ENCODE measurements around the gene ZNF541. TPM values are rescaled to one million over a fixed set of nuclear protein-coding genes. Genes with fewer than 3 reads are reported as not detected.

The ZNF541 gene
- polyA plus RNA-seq, 3 donors, result not detected

DNA sequence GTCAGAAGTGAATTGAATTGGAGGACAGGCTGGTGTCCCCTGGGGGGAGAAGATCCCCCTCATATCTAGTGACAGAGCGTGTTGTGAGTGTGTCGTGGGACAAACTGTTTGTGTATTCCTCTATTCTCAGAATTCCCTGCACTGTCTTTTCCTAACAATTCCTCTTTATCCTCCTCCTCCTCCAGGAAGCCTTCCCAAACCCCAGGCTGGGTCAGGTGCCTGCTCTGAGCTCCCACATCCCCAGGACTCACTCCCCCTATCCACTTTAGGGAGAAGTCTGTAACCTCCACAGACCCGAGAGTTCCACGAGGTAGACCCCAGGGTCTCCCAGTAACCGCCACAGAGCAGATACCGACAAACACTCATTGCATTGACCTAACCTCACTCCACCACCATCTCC lies 20.9 kb upstream of the ZNF541 start:
- Histone ChIP-seq H3K27me3 (ENCODE audit: control insufficient read depth in 2 of 2, insufficient read depth in 2 of 2, low read length in 2 of 2) (peaks cover 0 to 3% of the 10 kb centered on the region in 2 donors), H3K4me3 (replicated peaks in 1 of 3; ENCODE audit: low read depth in 2 of 3, low read length in 3 of 3) (no peak overlapping the region), H3K79me2 (ENCODE audit: insufficient read depth, low read length) (no peaks in the 10 kb centered on the region), H3K27ac (ENCODE audit: low read depth in 1 of 2, low read length in 2 of 2) (no peak overlapping the region), H2AFZ (ENCODE audit: insufficient read depth, low read depth, low read length, poor library complexity, severe bottlenecking) (no peak overlapping the region), H3K9ac (ENCODE audit: insufficient read depth, low read length, poor library complexity, severe bottlenecking) (no peak overlapping the region), H3K4me2 (replicated peaks; ENCODE audit: extremely low read depth, low read length, poor library complexity, severe bottlenecking) (no peak overlapping the region), H4K20me1 (ENCODE audit: insufficient read depth, low read length) (no peaks in the 10 kb centered on the region), H3K9me3 (replicated peaks in 1 of 2; ENCODE audit: control insufficient read depth in 1 of 2, insufficient read depth in 1 of 2, low read length in 2 of 2) (no peaks in the 10 kb centered on the region), H3K4me1 (ENCODE audit: control insufficient read depth in 1 of 2, insufficient read depth in 2 of 2, low read length in 2 of 2) (peaks cover 30 to 31% of the 10 kb centered on the region in 2 donors), H3K36me3 (replicated peaks in 1 of 2; ENCODE audit: control insufficient read depth in 1 of 2, insufficient read depth in 2 of 2, low read length in 2 of 2) (no peaks in the 10 kb centered on the region)
- peak overlapping the region in 1 of 2 donors; percentile 35 for H3K4me3 Mint-ChIP-seq
- TF ChIP-seq, protein P1, sequence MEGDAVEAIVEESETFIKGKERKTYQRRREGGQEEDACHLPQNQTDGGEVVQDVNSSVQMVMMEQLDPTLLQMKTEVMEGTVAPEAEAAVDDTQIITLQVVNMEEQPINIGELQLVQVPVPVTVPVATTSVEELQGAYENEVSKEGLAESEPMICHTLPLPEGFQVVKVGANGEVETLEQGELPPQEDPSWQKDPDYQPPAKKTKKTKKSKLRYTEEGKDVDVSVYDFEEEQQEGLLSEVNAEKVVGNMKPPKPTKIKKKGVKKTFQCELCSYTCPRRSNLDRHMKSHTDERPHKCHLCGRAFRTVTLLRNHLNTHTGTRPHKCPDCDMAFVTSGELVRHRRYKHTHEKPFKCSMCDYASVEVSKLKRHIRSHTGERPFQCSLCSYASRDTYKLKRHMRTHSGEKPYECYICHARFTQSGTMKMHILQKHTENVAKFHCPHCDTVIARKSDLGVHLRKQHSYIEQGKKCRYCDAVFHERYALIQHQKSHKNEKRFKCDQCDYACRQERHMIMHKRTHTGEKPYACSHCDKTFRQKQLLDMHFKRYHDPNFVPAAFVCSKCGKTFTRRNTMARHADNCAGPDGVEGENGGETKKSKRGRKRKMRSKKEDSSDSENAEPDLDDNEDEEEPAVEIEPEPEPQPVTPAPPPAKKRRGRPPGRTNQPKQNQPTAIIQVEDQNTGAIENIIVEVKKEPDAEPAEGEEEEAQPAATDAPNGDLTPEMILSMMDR (IDR thresholded peaks at IDR 0.05), result no peak
- H3K4me1 Mint-ChIP-seq, result peaks cover 27% of the 10 kb centered on the region
- H3K36me3 Mint-ChIP-seq, result no peaks in the 10 kb centered on the region
- DNase-seq, result no peak
- no peak overlapping the region for H3K27ac Mint-ChIP-seq
- H3K27me3 Mint-ChIP-seq (ENCODE audit: low read depth in 3 of 3), result peaks cover 11 to 22% (median 15%) of the 10 kb centered on the region in 3 donors
- intact Hi-C loops (cut with micrococcal nuclease), result loop anchor here in 1 of 2 donors (10.0 kb wide), 1 partner anchor 319 kb away; the partner anchor contains the start of gene INAFM1
- peaks cover 0 to 8% (median 0%) of the 10 kb centered on the region in 7 donors for H3K9me3 Mint-ChIP-seq
- 90% methylated on average over 4 of the region's 6 CpGs for WGBS (ENCODE audit: insufficient coverage)

GRCh38 chr19:47589824-47590223 lies 16.9 kb upstream of the ZNF541 start:
- H3K27me3 ChIP-seq (ENCODE audit: control insufficient read depth in 2 of 2, insufficient read depth in 2 of 2, low read length in 2 of 2), result peaks cover 0 to 6% of the 10 kb centered on the region in 2 donors
- no peaks in the 10 kb centered on the region for H3K36me3 ChIP-seq (replicated peaks in 1 of 2; ENCODE audit: control insufficient read depth in 1 of 2, insufficient read depth in 2 of 2, low read length in 2 of 2)
- no peaks in the 10 kb centered on the region for H3K79me2 ChIP-seq (ENCODE audit: insufficient read depth, low read length)
- H3K4me3 Mint-ChIP-seq, result no peak overlapping the region
- TF ChIP-seq, protein P1 (IDR thresholded peaks at IDR 0.05), result no peak
- H3K9me3 Mint-ChIP-seq, result peaks cover 10 to 30% (median 22%) of the 10 kb centered on the region in 7 donors
- H3K27me3 Mint-ChIP-seq (ENCODE audit: low read depth in 3 of 3), result peaks cover 15 to 24% (median 15%) of the 10 kb centered on the region in 3 donors
- DNase-seq, result no peak
- H3K9me3 ChIP-seq (replicated peaks in 1 of 2; ENCODE audit: control insufficient read depth in 1 of 2, insufficient read depth in 1 of 2, low read length in 2 of 2), result peaks cover 10 to 30% of the 10 kb centered on the region in 2 donors
- H3K36me3 Mint-ChIP-seq, result peaks cover 0 to 3% of the 10 kb centered on the region in 2 donors
- H2AFZ ChIP-seq (ENCODE audit: insufficient read depth, low read depth, low read length, poor library complexity, severe bottlenecking), result no peak overlapping the region
- no peak overlapping the region for H3K4me2 ChIP-seq (replicated peaks; ENCODE audit: extremely low read depth, low read length, poor library complexity, severe bottlenecking)
- H3K27ac ChIP-seq (ENCODE audit: low read depth in 1 of 2, low read length in 2 of 2), result no peak overlapping the region
- H3K27ac Mint-ChIP-seq, result peak overlapping the region in 2 of 7 donors; percentile 3 to 15
- no peaks in the 10 kb centered on the region for H4K20me1 ChIP-seq (ENCODE audit: insufficient read depth, low read length)
- H3K4me1 Mint-ChIP-seq, result peaks cover 3% of the 10 kb centered on the region
- WGBS (ENCODE audit: insufficient coverage), result 50% methylated on average over 2 of the region's 7 CpGs
- no peaks in the 10 kb centered on the region for H3K4me1 ChIP-seq (ENCODE audit: control insufficient read depth in 1 of 2, insufficient read depth in 2 of 2, low read length in 2 of 2)
- intact Hi-C loops (cut with micrococcal nuclease), result loop anchor here in 1 of 2 donors (10.0 kb wide), 1 partner anchor 315 kb away; the partner anchor contains the start of gene INAFM1
- no peak overlapping the region for H3K9ac ChIP-seq (ENCODE audit: insufficient read depth, low read length, poor library complexity, severe bottlenecking)
- no peak overlapping the region for H3K4me3 ChIP-seq (replicated peaks in 1 of 3; ENCODE audit: low read depth in 2 of 3, low read length in 3 of 3)

Measured in CD14-positive monocyte (primary cell).